22Rv1 (cell line): ENCODE measurements around the gene ZNF423.

Source experiments
- H3K27ac ChIP-seq: fragments of 450-650 bp; 2 replicates; pipeline ENCODE4 v1.5.1; 2017
- ZFX ChIP-seq: fragments of 450-650 bp; IDR thresholded peaks from 2 replicates; pipeline ENCODE4 v1.6.1; 2017; ENCODE audit warnings: antibody characterized with exemption, borderline replicate concordance
- TF ChIP-seq, protein P1 (sequence below): fragments of 450-650 bp; IDR thresholded peaks from 2 replicates; pipeline ENCODE4 v1.5.1; 2017; ENCODE audit warnings: mild to moderate bottlenecking

The ZNF423 gene

GRCh38 chr16:49498666-49499413 lies 357.1 kb downstream of the ZNF423 start:
- TF ChIP-seq, protein P1, sequence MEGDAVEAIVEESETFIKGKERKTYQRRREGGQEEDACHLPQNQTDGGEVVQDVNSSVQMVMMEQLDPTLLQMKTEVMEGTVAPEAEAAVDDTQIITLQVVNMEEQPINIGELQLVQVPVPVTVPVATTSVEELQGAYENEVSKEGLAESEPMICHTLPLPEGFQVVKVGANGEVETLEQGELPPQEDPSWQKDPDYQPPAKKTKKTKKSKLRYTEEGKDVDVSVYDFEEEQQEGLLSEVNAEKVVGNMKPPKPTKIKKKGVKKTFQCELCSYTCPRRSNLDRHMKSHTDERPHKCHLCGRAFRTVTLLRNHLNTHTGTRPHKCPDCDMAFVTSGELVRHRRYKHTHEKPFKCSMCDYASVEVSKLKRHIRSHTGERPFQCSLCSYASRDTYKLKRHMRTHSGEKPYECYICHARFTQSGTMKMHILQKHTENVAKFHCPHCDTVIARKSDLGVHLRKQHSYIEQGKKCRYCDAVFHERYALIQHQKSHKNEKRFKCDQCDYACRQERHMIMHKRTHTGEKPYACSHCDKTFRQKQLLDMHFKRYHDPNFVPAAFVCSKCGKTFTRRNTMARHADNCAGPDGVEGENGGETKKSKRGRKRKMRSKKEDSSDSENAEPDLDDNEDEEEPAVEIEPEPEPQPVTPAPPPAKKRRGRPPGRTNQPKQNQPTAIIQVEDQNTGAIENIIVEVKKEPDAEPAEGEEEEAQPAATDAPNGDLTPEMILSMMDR: no peak
- TF ChIP-seq ZFX: no peak
- H3K27ac ChIP-seq: no peak overlapping the region

DNA sequence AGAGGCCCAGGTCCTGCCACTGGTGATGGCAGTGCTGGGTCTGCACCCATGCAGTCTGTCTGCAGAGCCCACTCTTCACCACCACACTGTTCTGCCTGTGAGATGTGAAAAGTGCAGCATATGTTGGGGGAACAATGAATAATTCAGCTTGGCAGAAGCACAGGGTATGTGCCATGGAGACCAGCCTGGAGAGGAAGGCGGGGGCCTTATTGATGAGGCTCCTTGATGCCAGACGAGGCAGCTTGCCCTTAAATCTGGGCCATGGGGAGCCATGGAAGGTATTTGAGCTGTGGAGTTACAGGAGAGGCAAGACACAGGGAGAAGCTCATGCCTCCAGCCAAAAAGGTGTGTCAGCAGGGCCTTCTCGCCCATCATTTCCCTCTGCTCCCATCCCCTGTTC lies 357.6 kb downstream of the ZNF423 start:
- no peak overlapping the region for H3K27ac ChIP-seq
- TF ChIP-seq ZFX: no peak
- TF ChIP-seq, protein P1: no peak

- no peak overlapping the region for H3K27ac ChIP-seq
- TF ChIP-seq, protein P1: no peak
Measured at GRCh38 chr16:49497466-49497865, 358.4 kb downstream of the ZNF423 start.

DNA sequence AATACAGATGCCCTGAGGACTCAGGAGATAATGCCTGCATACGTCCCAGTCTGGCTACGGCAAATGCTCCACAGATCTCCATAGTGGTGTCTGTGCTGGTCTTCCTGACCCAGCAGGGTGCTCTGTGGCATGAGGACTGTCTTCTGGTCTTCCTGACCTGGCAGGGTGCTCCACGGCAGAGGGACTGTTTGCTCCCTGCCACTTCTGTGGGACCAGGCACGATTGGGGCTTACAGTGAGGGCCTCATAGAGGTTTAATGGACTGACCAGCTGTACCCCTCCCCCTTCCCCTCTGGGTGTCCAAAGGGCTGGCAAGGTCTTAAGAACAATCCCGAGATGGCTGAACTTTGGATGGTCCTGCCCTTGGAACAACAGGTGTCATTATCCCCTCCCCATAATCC lies 359.3 kb downstream of the ZNF423 start:
- H3K27ac ChIP-seq: no peak overlapping the region
- TF ChIP-seq ZFX: no peak
- TF ChIP-seq, protein P1: no peak

DNA sequence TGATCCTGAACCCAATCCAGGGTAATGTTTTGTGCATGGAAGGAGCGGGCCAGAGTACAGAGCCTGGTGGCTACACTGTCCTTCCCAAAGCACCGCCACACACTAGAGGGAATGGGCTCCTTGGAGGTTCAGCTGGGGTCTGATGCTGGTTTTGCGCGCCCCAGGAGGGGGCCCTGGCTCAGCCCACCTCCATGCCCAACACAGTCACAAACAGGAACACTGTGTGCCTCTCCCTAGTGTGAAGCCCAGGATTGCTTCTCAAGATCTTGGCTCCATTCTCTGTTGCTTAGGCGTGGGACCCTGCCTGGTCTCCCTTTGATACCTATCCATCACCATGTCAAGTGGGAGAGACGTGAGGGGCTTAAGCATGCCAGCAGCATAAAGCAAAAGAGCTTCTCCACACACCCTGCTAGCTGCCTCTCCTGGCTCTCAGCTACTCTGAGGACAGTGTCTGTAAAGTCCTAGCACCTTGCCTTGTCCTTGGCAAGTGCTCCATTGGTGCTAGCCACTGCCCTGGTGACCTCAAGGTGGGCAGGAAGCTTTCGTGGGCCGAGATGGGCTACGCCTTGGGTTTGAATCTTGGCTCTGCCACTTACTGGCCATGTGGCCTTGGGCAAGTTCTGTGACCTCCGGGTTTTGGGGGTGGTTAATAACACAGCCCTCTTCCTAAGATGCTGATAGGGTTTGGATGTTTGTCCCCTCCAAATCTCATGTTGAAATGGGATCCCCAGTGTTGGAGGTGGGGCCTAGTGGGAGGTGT lies 360.1 kb downstream of the ZNF423 start:
- no peak overlapping the region for H3K27ac ChIP-seq
- no peak for TF ChIP-seq ZFX
- TF ChIP-seq, protein P1: no peak

DNA sequence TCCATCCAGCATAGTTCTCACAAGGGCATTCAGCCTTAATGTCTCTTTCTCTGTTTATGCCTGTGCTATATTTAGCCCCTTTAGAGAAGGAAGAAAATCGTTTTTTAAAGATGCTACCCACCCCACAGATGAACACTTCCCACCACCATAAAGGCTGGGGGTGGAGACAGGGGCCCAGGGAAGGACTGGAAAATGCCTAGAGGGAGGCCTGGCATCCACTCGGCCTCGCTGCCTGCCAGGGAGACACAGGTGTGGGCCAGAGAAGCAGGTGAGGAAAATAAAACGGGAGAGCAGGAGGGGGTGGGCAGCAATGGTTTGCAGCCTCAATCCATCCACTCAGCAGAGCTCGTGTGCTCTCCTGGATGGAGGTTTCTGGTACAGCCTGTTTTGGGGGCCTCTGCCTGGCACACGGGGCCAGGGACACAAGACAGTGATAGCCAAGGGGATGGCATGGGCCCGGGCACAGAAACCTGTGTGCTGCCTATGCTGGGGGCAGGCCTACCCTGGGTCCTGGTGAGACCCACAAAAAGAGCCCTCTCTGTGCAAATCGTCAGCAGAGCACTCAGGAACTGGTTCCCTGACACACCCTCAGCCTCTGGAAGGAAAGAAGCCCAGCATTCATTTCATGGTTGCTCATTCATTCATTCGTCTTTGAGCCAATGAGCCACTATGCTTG lies 360.9 kb downstream of the ZNF423 start:
- no peak overlapping the region for H3K27ac ChIP-seq
- TF ChIP-seq, protein P1: no peak

- no peak for TF ChIP-seq ZFX
- TF ChIP-seq, protein P1: no peak
- H3K27ac ChIP-seq: no peak overlapping the region
Measured at GRCh38 chr16:49494474-49494873, 361.4 kb downstream of the ZNF423 start.
